GM18508 (cell line): ENCODE data around the gene TENT5A.
"Not testable (repeated sequence)": the region's sequence is repeated elsewhere in the genome, so short reads cannot be mapped to it uniquely, and the experiment has no call there.

ENCODE experiments used
- ATAC-seq: cut with Tn5 transposase; IDR thresholded peaks from one replicate; pipeline ENCODE4 v1.9.1; 2021; ENCODE audit warnings: moderate number of reproducible peaks; ENCODE audit not compliant: insufficient read depth, unreplicated experiment

Gene TENT5A

GRCh38 chr6:81751388-81752083 lies 945 bp downstream of the TENT5A start:
- ATAC-seq = no peak

- ATAC-seq = no peak
These were observed 1.6 kb downstream of the TENT5A start for GRCh38 chr6:81750681-81751387.

DNA sequence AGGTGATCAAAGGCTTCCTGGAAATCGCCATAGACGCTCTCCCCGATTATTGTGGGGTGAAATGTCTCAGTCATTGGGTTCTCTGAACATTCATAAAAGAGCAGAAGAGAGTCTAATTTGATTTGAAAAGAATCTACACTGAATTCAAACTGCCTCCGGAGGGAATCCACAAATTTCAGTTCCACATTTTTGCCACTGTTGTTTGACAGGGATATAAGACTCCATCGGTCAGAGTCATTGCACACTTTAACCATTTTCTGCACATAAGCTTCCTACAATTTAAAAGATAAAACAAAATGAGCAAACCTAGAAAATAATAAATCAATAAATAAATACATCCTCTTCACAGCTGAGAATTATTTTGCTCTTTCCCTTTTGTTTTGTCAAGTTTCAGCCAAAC lies 2.3 kb downstream of the TENT5A start:
- no peak for ATAC-seq

DNA sequence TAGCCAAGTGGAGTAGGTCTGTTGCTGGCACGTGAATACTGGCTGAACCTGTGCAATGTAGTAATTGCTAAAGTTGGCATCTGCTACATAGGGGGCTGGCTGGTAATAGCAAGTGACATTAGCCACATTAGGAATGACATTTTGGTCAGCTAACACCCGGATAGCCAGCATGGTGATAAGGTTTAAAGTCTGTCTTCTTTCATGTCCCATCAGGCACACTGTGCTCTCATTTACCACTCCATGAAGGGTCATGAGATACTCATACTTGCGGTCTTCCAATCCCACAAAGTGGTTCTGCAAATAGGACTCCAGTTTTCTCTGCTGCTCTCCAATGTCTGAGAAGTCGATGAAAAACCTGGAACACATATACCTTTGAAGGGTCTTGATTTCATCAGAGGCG lies 2.8 kb downstream of the TENT5A start:
- ATAC-seq = no peak

DNA sequence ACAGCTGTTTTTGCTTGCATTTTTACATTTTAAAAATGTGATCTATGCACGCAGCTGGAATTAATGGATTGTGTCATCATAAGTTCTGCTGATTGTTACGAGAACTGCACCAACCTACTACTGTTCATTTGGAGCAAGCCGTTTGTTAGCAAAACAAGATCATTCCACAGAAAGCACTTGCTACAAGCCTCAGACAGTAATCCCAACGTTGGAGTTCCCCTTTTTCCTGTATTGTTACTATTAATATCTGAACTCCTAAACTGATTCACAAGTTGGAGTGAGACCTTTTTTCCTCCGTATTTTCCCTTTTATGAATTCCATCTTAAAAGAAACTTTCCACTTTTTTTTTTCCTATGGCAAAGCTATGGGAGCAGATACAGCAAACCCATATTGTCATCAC lies 3.5 kb downstream of the TENT5A start:
- no peak for ATAC-seq

GRCh38 chr6:81747327-81747726 lies 5.2 kb downstream of the TENT5A start:
- no peak for ATAC-seq

GRCh38 chr6:81744131-81744530 lies 8.3 kb downstream of the TENT5A start:
- no peak for ATAC-seq

- ATAC-seq = no peak
These were observed 8.8 kb downstream of the TENT5A start for GRCh38 chr6:81743649-81744048.

- ATAC-seq = no peak
These were observed 10.8 kb downstream of the TENT5A start for GRCh38 chr6:81741689-81742088.

- ATAC-seq = not testable (repeated sequence)
These were observed 11.9 kb downstream of the TENT5A start for GRCh38 chr6:81740591-81740990.

- no peak for ATAC-seq
These were observed 13.0 kb downstream of the TENT5A start for GRCh38 chr6:81739230-81740195.

DNA sequence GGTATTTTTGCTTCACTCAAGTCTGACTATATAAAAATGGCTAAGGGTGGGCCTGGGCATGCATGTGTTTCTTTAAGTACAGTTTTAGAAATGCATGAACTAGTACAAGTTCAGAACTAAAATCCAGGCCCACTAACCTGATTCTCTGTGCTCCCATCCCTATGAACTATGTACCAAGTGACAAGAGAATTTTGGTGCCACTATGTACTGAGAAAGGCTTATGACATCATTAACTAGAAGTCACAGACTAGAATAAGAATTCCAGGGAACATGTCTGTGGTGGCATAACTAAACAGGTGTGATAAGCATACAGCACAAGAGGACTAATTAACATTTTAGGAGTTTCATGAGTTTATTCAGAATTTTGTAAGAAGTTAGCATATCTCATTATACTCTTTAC lies 16.1 kb downstream of the TENT5A start:
- no peak for ATAC-seq

- no peak for ATAC-seq
These were observed 16.6 kb downstream of the TENT5A start for GRCh38 chr6:81735756-81736380.

GRCh38 chr6:81734500-81735150 lies 17.9 kb downstream of the TENT5A start:
- ATAC-seq = no peak

DNA sequence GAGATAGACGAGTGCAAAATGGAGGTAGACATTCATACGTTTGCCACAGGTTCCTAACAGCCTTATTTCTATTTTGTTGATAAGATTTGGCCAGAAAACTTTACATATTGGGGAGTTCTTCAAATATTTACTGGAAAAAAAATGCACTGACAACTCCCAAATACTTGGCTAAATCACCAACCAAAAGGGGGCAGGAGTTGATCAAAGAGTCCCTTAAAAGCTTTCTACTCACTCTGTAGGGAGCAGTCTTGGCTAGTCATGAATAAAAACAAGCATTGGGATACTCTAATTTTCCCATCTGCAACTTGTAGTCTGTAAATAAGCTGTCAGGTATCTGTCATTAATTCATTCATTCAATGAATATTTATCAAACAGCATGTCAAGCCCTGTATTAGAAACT lies 18.4 kb downstream of the TENT5A start:
- ATAC-seq = no peak

GRCh38 chr6:81731814-81732213 lies 20.7 kb downstream of the TENT5A start:
- ATAC-seq = no peak

- no peak for ATAC-seq
These were observed 24.5 kb downstream of the TENT5A start for GRCh38 chr6:81727876-81728517.

DNA sequence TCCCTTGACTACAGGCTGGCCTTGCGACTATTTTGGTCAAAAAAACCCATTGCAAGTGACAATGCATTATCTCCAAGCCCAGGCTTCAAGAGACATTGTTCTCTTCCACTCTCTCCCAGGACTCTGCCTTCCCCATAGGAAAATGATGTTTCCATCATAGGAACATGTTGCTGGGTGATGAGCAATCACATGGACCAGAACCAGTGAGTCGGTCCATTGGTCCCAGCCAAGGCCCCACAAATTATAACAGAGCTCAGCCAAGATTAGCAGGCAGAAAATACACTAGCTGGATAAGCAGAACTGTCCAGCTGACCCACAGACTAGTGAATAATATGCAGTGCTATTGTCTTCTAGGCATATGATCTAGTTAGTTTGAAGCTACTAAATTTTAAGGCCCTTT lies 27.4 kb downstream of the TENT5A start:
- no peak for ATAC-seq

GRCh38 chr6:81722506-81723223 lies 29.8 kb downstream of the TENT5A start:
- ATAC-seq = no peak
